Colon (tissue), 2 donors: ENCODE measurements around the gene FAM72A.
"Not testable (repeated sequence)": the region's sequence is repeated elsewhere in the genome, so short reads cannot be mapped to it uniquely, and the experiment has no call there.

Source experiments
- FAIRE-seq: peaks from 2 replicates; lab custom pipeline; 2012; peaks lifted over from hg19 to GRCh38; lab: Jason Lieb, UNC
- donor health status: control.
- donor health status: control.

The FAM72A gene

DNA sequence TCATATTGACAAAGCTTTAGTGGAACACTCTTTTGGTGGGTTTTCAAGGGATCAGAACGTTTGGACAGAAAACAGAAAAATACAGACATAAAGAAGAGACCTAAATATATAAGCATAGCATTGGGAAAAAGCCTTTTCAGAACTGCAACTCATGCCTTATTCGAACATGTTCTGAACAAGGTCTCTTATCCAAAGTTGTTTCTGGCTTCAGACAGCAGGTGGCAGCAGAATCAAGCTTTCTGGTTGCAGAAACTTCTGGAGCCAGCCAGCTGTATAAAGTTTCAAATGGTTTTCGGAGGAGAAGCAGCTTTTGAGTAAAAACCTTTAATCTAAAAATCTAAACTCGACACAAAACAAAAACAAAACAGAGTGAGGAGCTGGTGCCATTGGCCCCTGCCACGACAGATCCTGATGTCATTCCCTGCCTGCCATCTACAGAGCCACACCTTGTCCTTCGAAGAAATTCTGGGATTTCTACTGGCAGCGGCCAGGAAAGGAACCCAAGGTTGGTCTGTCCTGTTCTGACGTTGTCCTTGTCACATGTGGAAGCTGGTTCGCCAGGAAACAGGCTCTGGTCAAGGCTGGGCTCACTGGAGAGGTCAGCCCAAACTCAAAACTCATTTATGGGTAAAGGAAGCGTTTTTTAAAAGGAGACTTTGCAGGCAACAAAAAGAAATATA is 35.1 kb downstream of the FAM72A start:
- not testable (repeated sequence) for FAIRE-seq

DNA sequence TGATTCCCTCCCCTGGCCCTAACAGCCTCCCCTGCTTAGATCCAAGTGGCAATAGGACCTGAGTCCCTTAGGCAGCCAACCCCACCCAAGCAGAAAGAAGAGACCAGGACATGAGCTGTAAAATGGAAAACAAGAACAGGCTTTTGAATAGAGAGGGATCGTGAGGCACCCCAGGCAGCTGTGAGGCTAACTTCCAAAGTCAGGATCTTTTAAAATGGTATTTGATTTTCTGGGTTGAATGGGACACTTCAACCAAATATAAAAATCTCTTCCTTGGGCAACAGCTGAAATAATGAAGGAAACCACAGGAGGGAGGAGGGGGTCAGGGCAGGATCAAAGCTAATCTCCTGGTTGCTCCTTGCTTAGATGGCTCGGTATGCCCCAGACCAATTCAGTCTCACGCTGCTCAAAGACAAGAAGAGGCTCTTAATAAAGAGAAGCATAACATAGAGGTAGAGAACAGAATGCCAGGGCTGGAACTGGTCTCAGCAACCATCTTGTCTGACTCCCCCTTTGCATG is 56.8 kb downstream of the FAM72A start:
- no peak for FAIRE-seq

DNA sequence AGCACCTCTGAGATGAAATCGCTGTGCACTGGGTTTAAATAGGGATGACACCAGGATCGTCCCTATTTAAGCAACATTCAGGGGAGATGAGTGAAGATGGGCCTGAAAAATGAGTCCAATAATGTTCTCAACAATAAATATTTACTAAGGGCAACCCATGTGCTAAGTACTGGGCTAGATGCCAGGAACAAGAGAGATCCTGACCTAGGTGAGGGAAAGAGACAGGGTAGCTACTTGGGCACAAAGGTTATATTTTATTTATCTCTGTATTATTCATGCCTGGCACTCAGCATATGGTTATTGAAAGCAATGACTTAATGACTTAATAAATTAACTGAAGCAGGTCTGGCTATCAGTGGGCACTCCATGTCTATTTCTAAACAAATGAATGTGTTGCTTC is 58.0 kb downstream of the FAM72A start:
- no peak for FAIRE-seq

DNA sequence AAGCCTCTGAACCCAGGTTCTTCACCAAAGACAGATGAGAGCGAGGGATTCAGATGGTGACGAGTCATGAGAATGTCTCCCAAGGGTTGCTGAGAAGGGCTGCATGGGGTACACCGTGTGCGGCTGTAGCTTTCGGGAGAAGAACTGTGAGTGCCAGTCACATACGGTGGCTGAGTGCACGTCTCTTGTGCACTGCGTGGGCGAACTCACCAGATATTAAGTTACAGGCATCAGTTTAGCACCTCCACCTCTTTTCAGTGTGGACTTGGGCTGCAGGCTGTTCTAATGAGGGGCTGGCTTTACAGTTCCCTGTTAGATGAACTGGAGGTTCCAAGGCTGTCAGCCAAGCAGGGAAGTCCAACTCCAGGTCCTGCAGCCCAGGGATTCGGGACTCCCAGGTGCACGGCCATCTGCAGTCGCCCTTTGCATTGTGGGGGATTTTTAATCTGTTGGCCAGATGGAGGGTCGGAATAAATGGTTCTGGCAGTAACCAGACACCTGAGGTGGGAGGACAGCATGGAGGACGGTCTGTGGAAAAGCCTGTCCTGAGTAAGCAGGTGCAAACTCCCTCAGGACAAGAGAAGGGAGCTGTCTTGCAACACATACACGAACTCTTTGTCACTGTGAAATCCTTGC is 59.0 kb downstream of the FAM72A start:
- no peak for FAIRE-seq

DNA sequence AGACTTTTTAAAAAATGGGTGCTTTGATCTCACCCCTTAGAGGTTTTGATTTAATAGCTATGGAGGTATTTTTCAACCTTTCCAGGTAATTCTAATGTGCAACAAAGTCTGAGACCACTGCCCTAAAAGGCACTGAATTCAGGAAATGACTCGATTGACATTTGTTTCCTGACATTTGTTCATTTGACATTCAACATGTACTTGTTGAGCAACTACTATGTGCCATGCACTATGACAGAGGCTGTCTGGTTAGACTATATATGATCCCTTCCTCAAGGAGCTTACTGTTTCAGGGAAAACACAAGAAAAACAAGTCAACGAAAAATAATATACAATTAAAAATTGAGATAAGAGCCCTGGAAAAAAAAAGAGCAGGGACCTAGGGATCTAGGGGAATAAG is 59.9 kb downstream of the FAM72A start:
- FAIRE-seq = no peak

DNA sequence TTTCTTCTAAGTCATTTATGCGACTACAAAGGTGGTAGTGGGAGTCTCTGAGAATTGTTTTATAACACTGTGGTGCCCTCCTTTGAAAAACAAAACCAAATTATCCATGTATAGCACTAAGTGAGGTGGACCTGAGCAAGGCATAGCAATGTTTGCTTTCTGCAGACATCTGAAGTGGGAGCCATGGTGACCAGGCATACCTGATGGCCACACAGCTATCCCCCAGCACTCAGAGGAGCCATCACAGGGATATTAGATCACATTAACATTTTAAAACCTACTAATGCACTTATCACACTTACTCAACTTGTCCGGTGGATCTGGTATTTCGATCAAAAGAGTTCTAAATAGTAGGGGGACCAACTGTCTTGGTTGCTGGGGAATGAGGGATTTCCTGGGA is 60.6 kb downstream of the FAM72A start:
- FAIRE-seq = no peak

DNA sequence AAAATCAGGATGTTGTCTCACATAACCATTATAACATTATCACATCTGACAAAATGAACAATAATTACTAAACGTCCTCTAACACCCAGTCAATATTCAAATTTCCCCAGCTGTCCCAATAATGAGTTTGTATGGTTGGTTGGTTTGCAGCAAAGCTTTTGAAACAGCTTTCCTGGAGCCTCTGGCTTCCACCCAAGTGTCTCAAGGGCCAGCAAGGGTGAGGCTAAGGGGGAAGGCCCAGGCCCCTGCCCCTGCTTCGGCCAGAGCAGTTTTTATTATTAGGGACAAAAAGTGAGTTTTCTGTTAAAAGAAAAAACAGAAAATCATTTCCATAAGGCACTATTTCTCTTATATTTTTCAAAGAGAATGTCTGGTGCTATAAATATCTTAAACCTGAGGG is 66.4 kb downstream of the FAM72A start:
- no peak for FAIRE-seq
